HG02798 (cell line): ENCODE results near the gene USP15.
A peak's percentile ranks its signal among the peaks of the same experiment; 100 is the strongest.

Experiments
- ATAC-seq: cut with Tn5 transposase; IDR thresholded peaks from one replicate; pipeline ENCODE4 v1.9.1; 2021; ENCODE audit warnings: mild to moderate bottlenecking; ENCODE audit not compliant: unreplicated experiment, poor library complexity

The USP15 gene

DNA sequence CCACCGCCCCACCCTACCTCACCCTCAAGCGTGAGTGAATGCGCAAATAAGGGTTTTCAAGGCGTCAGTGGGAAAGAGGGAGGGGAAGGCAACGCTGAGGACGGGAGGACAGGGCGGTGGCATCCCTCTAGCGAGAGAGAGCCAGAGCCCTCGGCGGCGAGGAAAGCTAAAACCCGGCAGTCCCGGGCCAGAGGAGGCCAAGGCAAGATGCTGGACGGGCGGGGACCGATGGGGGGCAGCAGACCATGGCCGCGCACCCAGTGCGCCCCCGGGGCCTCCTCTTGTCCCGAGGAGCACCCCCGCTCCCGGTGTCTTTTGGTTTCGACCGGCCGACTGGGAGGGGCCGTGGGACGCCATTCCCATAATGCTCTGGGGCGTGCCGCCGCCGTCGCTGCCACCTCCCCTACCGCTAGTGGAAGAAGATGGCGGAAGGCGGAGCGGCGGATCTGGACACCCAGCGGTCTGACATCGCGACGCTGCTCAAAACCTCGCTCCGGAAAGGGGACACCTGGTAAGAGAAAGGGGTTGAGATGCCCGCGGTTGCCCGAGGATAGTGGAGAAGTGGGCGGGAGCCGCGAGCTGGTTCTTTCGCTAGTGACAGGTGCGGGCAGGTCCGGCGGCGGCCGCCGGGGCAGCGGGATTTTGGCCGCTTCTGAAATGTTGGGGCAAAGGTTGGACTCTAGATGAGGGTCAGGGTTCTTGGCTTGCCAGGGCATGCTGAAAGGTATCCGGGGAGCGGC, at the start of gene USP15:
TSS of gene USP15 (plus strand) at position 412 of the 740 bp plus-strand sequence. CDS start at position 423, 11 bp downstream.
- ATAC-seq, result peak; percentile 85

DNA sequence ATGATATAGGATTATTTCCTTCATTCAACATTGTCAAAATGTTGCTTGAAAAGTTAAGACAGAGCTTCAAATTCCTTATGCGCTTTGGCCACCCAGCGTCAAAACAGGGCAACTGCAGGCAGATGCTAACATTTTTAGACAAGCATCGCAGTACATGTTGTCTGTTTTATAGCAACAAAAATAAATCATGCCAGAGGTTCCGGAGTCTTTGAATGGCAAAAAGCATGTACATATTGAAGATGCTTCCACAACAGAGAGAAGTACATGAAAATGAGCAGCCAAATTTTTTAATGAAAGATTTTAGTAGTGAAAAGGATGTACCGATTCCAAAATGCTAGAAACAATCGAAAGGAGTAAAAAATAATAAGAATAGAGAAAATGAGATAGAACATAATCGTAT, 49.8 kb upstream of the USP15 start:
- ATAC-seq, result peak; percentile 80

- ATAC-seq, result no peak
Observed at GRCh38 chr12:62211510-62211909, 48.7 kb upstream of the USP15 start.

DNA sequence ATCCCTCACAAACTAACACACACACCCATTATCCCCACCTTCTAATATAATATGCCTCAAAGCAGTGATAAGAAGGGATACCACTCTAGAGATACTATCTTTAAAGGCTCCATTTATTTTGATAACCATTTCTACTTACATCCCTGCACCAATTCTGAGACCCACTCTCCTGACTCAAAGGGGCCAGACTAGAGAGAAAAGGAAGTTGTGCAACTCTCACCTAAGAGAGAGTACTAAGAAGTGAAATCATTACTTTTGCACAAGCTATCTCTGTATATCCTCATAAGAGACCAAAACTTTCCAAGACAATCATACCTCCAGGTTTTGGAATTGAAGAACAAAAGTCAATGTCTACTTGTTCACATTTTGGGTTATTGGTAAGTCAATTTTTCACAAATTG, 45.4 kb upstream of the USP15 start:
- ATAC-seq, result no peak

DNA sequence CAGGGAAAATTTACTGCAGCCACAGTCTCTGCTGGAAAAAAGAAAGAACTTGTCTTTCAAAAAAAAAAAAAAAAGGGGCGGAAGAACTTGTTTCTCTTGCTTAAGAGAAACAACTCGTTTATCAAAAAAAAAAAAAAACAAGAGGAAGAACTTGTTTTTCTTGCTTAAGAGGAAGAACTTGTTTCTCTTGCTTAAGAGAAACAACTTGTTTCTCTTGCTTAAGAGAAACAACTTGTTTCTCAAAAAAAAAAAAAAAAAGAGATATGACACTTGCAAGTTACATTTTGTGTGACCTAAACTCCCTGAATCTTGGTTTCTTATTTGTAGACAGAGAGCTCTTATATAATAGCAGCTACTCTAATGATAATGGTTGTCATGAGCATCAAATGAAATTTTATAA, 44.7 kb upstream of the USP15 start:
- no peak for ATAC-seq

GRCh38 chr12:62217466-62218194, 42.6 kb upstream of the USP15 start:
- no peak for ATAC-seq

DNA sequence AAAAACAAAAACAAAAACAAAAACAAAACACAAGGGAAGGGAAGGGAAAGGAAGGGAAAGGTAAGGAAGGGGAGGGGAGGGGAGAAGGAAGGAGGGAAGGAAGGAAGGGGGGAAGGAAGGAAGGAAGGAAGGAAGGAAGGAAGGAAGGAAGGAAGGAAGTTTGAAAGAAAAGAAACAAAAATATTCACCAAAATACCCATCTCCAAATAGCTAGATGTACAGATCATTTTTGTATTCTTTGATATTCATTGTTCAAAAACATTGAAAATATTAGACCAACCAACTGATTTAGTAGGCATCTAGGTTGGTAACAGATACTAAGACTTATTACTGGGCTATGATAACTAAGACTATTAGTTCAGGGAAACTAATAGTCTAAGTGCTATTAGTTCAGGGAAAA, 39.1 kb upstream of the USP15 start:
- no peak for ATAC-seq

GRCh38 chr12:62224601-62225000, 35.6 kb upstream of the USP15 start:
- no peak for ATAC-seq

- ATAC-seq, result no peak
Observed at GRCh38 chr12:62227091-62227490, 33.1 kb upstream of the USP15 start.

- no peak for ATAC-seq
Observed at GRCh38 chr12:62230652-62231051, 29.6 kb upstream of the USP15 start.

GRCh38 chr12:62232143-62232729, 28.0 kb upstream of the USP15 start:
- ATAC-seq, result no peak

DNA sequence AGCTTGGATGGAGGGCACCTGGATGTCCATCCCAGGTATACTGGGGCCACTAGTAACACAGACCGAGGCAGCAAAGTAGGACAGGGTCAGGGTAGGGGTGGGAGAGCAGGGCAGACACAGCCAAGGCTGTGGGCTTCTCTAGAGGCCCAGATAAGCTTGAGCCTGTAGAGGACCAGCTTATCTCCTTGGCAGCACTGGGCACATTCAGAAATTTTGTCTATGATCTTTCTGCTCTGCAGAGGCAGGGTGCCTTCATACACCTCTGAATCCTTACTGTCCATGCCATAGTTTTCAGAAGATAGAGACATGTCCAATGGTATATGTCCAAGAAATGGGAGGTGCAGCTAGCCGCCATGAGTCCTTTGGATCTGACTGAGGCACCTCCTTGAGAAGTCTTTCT, 26.4 kb upstream of the USP15 start:
- ATAC-seq, result no peak

- ATAC-seq, result no peak
Observed at GRCh38 chr12:62239571-62239970, 20.6 kb upstream of the USP15 start.

GRCh38 chr12:62247281-62248045, 12.7 kb upstream of the USP15 start:
- ATAC-seq, result no peak

DNA sequence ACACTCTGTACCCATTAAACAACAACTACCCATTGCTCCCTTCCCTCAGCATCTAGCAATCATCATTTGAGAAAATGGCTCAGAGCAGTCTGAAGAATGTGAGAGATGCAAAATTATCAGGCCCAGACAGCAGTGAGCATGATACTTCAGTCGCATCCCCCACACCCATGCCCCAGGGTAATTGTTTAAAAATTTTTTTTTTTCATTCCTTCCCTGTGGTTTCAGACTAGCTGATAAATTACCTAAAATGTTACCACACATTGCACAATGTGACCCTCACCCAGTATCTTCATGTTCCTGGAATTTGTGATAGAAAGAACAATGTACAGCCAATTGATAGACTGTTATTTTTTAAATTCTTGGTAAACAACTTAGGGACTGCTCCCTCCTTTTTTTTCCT, 11.3 kb upstream of the USP15 start:
- no peak for ATAC-seq

GRCh38 chr12:62249419-62249818, 10.8 kb upstream of the USP15 start:
- no peak for ATAC-seq

DNA sequence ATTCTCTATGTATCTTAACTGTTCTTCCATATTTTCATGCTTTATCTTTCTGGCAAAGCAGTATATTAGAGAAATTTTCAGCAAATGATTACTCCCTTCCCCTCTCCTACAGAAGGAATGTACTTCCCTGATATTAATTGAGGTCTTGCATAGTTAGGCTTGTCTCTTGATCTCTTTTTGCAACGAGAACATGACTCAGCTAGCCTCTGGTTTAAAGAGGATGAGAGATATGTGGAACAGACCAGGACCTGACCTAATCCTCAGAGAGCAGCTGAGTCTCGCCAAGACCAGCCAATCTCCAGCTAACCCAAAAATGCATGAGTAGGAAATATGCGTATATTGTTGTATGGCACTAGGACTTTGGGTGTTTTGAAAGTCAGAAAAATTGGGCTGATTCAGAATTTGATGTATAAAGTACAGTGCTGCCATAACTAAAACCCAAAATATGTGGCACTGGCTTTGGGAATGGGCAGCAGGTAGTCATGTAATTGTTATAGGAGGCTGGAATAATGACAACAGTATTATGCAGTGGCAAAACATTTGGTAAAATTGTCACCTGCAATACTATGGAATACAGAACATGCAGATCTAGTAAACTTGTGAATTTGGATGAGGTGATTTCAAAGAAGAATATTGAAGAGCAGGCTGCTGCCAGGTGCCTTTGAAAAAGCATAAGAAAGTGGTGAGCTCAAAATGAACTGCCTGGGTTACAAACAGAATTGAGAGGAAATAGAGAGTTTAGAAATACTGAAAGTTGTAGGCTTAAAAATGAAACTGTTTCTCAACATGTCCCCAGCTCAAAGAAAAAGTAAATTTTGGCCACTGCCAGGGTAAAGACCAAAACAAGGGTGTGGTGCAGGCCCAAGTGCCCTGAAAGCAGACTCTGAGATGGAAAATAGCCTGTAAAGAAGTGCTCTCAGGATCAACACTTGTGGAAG, 9.3 kb upstream of the USP15 start:
- peak; percentile 96 for ATAC-seq

GRCh38 chr12:62251609-62251958, 8.6 kb upstream of the USP15 start:
- ATAC-seq, result peak; percentile 19

DNA sequence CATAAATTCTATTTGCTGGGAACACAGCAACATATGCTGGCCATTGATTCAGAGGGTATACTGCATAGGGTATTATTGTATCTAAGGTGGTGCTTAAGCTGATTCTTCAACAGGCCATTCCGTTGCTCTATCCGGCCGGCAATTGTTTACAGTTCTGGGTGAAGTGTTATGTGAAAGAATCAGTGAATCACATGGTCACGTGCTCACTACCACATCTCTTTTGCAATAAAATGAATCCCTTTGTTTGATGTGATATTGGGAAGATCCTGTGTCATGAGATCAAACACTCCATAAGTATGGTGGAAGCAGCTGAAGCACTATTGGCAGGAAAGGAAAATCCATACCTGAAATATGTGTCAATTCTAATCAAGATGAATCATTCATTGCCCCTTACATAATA, 7.6 kb upstream of the USP15 start:
- no peak for ATAC-seq

GRCh38 chr12:62254967-62255366, 5.2 kb upstream of the USP15 start:
- no peak for ATAC-seq
